ENCODE data around the gene ZBTB4.

The ZBTB4 gene

DNA sequence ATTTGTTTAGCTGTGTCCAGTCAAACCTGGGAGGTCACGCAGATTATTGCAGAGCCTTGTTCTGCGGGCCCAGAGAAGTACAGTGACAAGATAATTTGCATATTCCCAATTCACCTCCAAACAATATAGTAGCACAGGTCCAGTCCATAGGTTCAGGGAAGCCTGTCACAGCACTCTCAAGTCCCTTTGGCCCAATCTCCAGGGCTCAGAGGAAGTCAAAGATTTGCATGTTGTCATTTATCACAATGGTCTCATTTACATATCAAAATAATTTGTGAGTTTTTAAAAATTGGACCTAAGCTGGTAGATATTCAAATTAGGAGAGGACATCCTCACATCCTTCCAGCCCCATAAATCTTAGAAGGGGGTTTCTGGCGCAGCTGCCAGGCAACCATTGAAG lies 11.9 kb downstream of the ZBTB4 start:
- no peak overlapping the region for H3K4me3 ChIP-seq (replicated peaks; ENCODE audit: insufficient read depth, low read length)
- H3K27ac ChIP-seq (replicated peaks) = no peak overlapping the region
- DNase-seq (ENCODE audit: low read depth in 1 of 2, low spot score in 1 of 2) = no peak
- no peaks in the 10 kb centered on the region for H3K27me3 ChIP-seq (ENCODE audit: insufficient read depth, poor library complexity, severe bottlenecking)
- TF ChIP-seq, protein P1, sequence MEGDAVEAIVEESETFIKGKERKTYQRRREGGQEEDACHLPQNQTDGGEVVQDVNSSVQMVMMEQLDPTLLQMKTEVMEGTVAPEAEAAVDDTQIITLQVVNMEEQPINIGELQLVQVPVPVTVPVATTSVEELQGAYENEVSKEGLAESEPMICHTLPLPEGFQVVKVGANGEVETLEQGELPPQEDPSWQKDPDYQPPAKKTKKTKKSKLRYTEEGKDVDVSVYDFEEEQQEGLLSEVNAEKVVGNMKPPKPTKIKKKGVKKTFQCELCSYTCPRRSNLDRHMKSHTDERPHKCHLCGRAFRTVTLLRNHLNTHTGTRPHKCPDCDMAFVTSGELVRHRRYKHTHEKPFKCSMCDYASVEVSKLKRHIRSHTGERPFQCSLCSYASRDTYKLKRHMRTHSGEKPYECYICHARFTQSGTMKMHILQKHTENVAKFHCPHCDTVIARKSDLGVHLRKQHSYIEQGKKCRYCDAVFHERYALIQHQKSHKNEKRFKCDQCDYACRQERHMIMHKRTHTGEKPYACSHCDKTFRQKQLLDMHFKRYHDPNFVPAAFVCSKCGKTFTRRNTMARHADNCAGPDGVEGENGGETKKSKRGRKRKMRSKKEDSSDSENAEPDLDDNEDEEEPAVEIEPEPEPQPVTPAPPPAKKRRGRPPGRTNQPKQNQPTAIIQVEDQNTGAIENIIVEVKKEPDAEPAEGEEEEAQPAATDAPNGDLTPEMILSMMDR (IDR thresholded peaks at IDR 0.05; ENCODE audit: insufficient read depth, low read length) = no peak
- TF ChIP-seq POLR2AphosphoS5 (IDR thresholded peaks at IDR 0.05; ENCODE audit: low read depth) = no peak
- no peak for TF ChIP-seq GABPA (IDR thresholded peaks at IDR 0.05; ENCODE audit: low read depth)

DNA sequence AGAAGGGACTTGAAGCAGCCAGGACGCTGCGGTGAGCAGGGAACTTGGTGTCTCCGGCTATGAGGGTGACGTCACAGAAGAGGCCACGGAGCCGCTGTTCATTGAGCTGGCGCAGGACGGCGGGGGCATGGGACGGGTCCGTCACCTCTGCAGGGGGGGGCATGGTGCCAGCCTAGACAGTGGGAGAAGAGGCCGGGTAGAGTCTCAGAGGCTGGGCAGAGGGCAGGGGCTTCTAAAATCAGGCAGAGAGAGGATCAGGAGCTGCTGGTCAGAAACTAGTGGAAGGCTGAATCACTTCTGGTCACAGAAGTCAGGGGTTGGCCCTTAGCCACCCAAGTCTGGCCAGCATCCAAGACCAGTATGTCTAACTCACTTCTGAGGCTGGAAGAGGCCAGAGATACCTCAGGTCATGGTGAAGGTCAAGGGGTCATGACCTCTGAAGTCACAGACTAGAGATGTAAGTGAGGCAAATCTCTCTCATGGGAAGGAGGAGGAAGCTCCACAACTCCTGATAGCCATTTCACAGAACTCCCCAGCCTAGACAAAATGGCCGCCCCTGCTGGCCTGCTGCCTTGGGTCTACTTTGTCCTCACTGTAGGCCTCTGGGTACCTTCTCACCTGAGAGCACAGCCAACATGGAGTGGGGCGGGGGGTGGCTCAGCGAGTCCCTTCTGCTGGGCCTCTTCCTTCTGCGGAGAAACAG lies 12.6 kb downstream of the ZBTB4 start:
- TF ChIP-seq, protein P1 (IDR thresholded peaks at IDR 0.05; ENCODE audit: insufficient read depth, low read length) = no peak
- TF ChIP-seq POLR2AphosphoS5 (IDR thresholded peaks at IDR 0.05; ENCODE audit: low read depth) (no peak), GABPA (IDR thresholded peaks at IDR 0.05; ENCODE audit: low read depth) (no peak), SPI1 (IDR thresholded peaks at IDR 0.05; ENCODE audit: borderline replicate concordance, low read depth) (no peak)
- TF ChIP-seq, protein P2, sequence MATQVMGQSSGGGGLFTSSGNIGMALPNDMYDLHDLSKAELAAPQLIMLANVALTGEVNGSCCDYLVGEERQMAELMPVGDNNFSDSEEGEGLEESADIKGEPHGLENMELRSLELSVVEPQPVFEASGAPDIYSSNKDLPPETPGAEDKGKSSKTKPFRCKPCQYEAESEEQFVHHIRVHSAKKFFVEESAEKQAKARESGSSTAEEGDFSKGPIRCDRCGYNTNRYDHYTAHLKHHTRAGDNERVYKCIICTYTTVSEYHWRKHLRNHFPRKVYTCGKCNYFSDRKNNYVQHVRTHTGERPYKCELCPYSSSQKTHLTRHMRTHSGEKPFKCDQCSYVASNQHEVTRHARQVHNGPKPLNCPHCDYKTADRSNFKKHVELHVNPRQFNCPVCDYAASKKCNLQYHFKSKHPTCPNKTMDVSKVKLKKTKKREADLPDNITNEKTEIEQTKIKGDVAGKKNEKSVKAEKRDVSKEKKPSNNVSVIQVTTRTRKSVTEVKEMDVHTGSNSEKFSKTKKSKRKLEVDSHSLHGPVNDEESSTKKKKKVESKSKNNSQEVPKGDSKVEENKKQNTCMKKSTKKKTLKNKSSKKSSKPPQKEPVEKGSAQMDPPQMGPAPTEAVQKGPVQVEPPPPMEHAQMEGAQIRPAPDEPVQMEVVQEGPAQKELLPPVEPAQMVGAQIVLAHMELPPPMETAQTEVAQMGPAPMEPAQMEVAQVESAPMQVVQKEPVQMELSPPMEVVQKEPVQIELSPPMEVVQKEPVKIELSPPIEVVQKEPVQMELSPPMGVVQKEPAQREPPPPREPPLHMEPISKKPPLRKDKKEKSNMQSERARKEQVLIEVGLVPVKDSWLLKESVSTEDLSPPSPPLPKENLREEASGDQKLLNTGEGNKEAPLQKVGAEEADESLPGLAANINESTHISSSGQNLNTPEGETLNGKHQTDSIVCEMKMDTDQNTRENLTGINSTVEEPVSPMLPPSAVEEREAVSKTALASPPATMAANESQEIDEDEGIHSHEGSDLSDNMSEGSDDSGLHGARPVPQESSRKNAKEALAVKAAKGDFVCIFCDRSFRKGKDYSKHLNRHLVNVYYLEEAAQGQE (IDR thresholded peaks at IDR 0.05; ENCODE audit: insufficient replicate concordance, low read depth) = no peak
- Histone ChIP-seq H3K27ac (replicated peaks) (peak overlapping the region; percentile 22; the same call in 1 of the 2 replicates), H3K27me3 (ENCODE audit: insufficient read depth, poor library complexity, severe bottlenecking) (no peaks in the 10 kb centered on the region), H3K4me3 (replicated peaks; ENCODE audit: insufficient read depth, low read length) (no peak overlapping the region)
- DNase-seq (ENCODE audit: low read depth in 1 of 2, low spot score in 1 of 2) = peak in 1 of 2 experiments; percentile 11

DNA sequence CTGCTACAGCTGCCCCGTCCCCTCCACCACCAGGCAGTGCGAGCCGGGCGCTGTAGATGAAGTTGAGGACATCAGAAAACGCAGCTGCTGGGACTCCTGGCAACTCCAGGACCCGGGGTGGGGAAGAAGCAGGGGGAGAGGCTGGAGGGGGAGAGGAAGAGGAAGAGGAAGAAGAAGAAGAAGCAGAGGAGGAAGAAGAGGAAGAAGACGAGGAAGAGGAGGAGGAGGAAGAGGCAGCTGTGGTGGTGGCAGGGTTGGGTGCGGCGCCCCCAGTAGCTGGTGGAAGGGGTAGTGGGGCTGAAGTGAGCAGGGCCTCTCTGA lies 13.2 kb downstream of the ZBTB4 start:
- Histone ChIP-seq H3K27me3 (ENCODE audit: insufficient read depth, poor library complexity, severe bottlenecking) (no peaks in the 10 kb centered on the region), H3K27ac (replicated peaks) (no peak overlapping the region), H3K4me3 (replicated peaks; ENCODE audit: insufficient read depth, low read length) (no peak overlapping the region)
- TF ChIP-seq, protein P2 (IDR thresholded peaks at IDR 0.05; ENCODE audit: insufficient replicate concordance, low read depth) = no peak
- TF ChIP-seq GABPA (IDR thresholded peaks at IDR 0.05; ENCODE audit: low read depth) = no peak
- TF ChIP-seq, protein P1 (IDR thresholded peaks at IDR 0.05; ENCODE audit: insufficient read depth, low read length) = no peak
- no peak for TF ChIP-seq POLR2AphosphoS5 (IDR thresholded peaks at IDR 0.05; ENCODE audit: low read depth)
- TF ChIP-seq SPI1 (IDR thresholded peaks at IDR 0.05; ENCODE audit: borderline replicate concordance, low read depth) = no peak
- DNase-seq (ENCODE audit: low read depth in 1 of 2, low spot score in 1 of 2) = no peak

Measured in HL-60 (cell line).